Psoas muscle (tissue), 8 donors: ENCODE measurements around the gene REV3L. TPM values are rescaled to one million over a fixed set of nuclear protein-coding genes. Genes with fewer than 3 reads are reported as not detected.

Experiments
- ATAC-seq, 4 donors: fragments of 200-7000 bp; cut with Tn5 transposase; one replicate each; pipeline ENCODE4 v1.9.1; 2020; ENCODE audit warnings: moderate library complexity in 3 of 4, mild to moderate bottlenecking in 2 of 4
- DNase-seq, 2 donors: peaks; one replicate each; pipeline ENCODE4 v3.0.0-alpha.2; 2020
- H3K27ac ChIP-seq: fragments of 200-600 bp; one replicate; pipeline ENCODE4 v1.8.0; 2022
- H3K27me3 ChIP-seq, 3 donors: fragments of 200-600 bp in 1 of 3; one replicate each; pipeline versions ENCODE4 v1.6.1 to v1.8.0; 2013 to 2022; ENCODE audit warnings: low read length in 2 of 3, mild to moderate bottlenecking in 2 of 3, moderate library complexity in 1 of 3; ENCODE audit not compliant: insufficient read depth in 3 of 3
- H3K36me3 ChIP-seq, 2 donors: fragments of 200-600 bp in 1 of 2; one replicate each; pipeline versions ENCODE4 v1.6.1 to v1.8.0; 2013 to 2022; ENCODE audit warnings: low read depth in 1 of 2, mild to moderate bottlenecking in 1 of 2, moderate library complexity in 1 of 2; ENCODE audit not compliant: insufficient read depth in 1 of 2
- H3K4me1 ChIP-seq: fragments of 200-600 bp; one replicate; pipeline ENCODE4 v1.8.0; 2022
- H3K4me3 ChIP-seq: fragments of 200-600 bp; one replicate; pipeline ENCODE4 v1.8.0; 2022; ENCODE audit warnings: mild to moderate bottlenecking
- H3K9me3 ChIP-seq: fragments of 200-600 bp; one replicate; pipeline ENCODE4 v1.8.0; 2022
- CTCF ChIP-seq: fragments of 200-600 bp; IDR thresholded peaks from one replicate; pipeline ENCODE4 v1.8.0; 2022; ENCODE audit warnings: antibody characterized with exemption
- WGBS, 3 donors: extraction: QIAGEN DNeasy Blood & Tissue Kit; methylation state at CpG; one replicate each; pipeline versions ENCODE4 v1.1.6 to v1.1.7; 2013; 5-methylcytosine and 5-hydroxymethylcytosine counted together
- intact Hi-C, 2 donors: fragments of 100-400 bp; cut with DNase I; formaldehyde crosslinking; loops; one replicate each; pipeline versions ENCODE4 v1.11.0 to v1.14.2; 2022
- polyA plus RNA-seq, 3 donors: library from polyadenylated mRNA; stranded (reverse); fragments of 200-250 nt; gene quantifications; one replicate each; pipeline ENCODE4 v1.2.3, GENCODE V29; 2013
- total RNA-seq, 4 donors: library from RNA; stranded (reverse); fragmentation: NEBNext Ultra II Directional in 2 of 4; extraction: Animal tissue kit (Norgen Biotek cat#: 25700) in 2 of 4; gene quantifications; one replicate each; pipeline versions ENCODE4 v1.2.1 to v1.2.4, GENCODE V29; 2021 to 2023
- donor health status: healthy with polysubstance abuse.
- donor health status: DM: no; HTN: no; CAD: no; lungs with moderate emphysema.
- donor health status: Bipolar disorder and iron deficiency.
- donor health status: healthy.
- donor health status: DM: yes; HTN: yes; CAD: no.
- donor health status: DM: no; HTN: no; CAD: no.
- donor health status: DM: no; HTN: no; CAD: no.
- donor health status: DM: yes; HTN: yes; CAD: no.

REV3L gene
- total and polyA plus RNA-seq, 7 donors: 9.0 to 36.3 (median 18.8) TPM

- DNase-seq (no peak), ATAC-seq (no peak)
- peaks cover 12% of the 10 kb centered on the region for H3K4me1 ChIP-seq
- intact Hi-C loops: no loop called here
- no peak overlapping the region for H3K4me3 ChIP-seq
- no peaks in the 10 kb centered on the region for H3K27me3 ChIP-seq
- TF ChIP-seq CTCF: no peak
- H3K36me3 ChIP-seq: peaks cover 0 to 6% of the 10 kb centered on the region in 2 donors
- no peaks in the 10 kb centered on the region for H3K9me3 ChIP-seq
- no peak overlapping the region for H3K27ac ChIP-seq
- WGBS, 3 donors: 94 to 95% (median 95%) methylated on average over 3 of the region's 3 CpGs
These were observed 7.0 kb upstream of the REV3L start for GRCh38 chr6:111490067-111490466.

- H3K4me1 ChIP-seq: peaks cover 19% of the 10 kb centered on the region
- H3K4me3 ChIP-seq: no peak overlapping the region
- 83 to 92% (median 88%) methylated on average over 1 of the region's 1 CpG for WGBS, 3 donors
- peaks cover 0 to 6% of the 10 kb centered on the region in 2 donors for H3K36me3 ChIP-seq
- intact Hi-C loops: loop anchor here (5.0 kb wide), 2 partner anchors 50 to 65 kb away; no protein-coding TSS in a partner anchor
- peak overlapping the region; percentile 68 for H3K27ac ChIP-seq
- no peaks in the 10 kb centered on the region for H3K27me3 ChIP-seq
- no peak for TF ChIP-seq CTCF
- no peaks in the 10 kb centered on the region for H3K9me3 ChIP-seq
- ATAC-seq (no peak), DNase-seq (no peak)
These were observed 4.6 kb upstream of the REV3L start for GRCh38 chr6:111487661-111488060.

GRCh38 chr6:111486921-111487320, 3.9 kb upstream of the REV3L start:
- Histone ChIP-seq H3K4me1 (peaks cover 19% of the 10 kb centered on the region), H3K27ac (peak overlapping the region; percentile 68), H3K4me3 (no peak overlapping the region), H3K36me3 (peaks cover 0 to 6% of the 10 kb centered on the region in 2 donors), H3K27me3 (no peaks in the 10 kb centered on the region), H3K9me3 (no peaks in the 10 kb centered on the region)
- 33 to 78% (median 40%) methylated on average over 1 of the region's 1 CpG for WGBS, 3 donors
- ATAC-seq (peak in 1 of 4 donors; percentile 12), DNase-seq (no peak)
- TF ChIP-seq CTCF: no peak
- intact Hi-C loops: loop anchor here (5.0 kb wide), 2 partner anchors 50 to 65 kb away; no protein-coding TSS in a partner anchor

GRCh38 chr6:111486475-111486874, 3.5 kb upstream of the REV3L start:
- intact Hi-C loops: loop anchor here (5.0 kb wide), 2 partner anchors 51 to 66 kb away; no protein-coding TSS in a partner anchor
- H3K9me3 ChIP-seq: no peaks in the 10 kb centered on the region
- ATAC-seq: no peak
- no peak for DNase-seq
- H3K4me1 ChIP-seq: peaks cover 21% of the 10 kb centered on the region
- 61 to 93% (median 67%) methylated on average over 2 of the region's 2 CpGs for WGBS, 3 donors
- no peak overlapping the region for H3K4me3 ChIP-seq
- peak overlapping the region; percentile 68 for H3K27ac ChIP-seq
- no peaks in the 10 kb centered on the region for H3K27me3 ChIP-seq
- peaks cover 0 to 6% of the 10 kb centered on the region in 2 donors for H3K36me3 ChIP-seq
- TF ChIP-seq CTCF: no peak

- peaks cover 0 to 6% of the 10 kb centered on the region in 2 donors for H3K36me3 ChIP-seq
- ATAC-seq: no peak
- no peak overlapping the region for H3K4me3 ChIP-seq
- peak overlapping the region; percentile 98 for H3K27ac ChIP-seq
- no peak for TF ChIP-seq CTCF
- WGBS, 3 donors: 90 to 100% (median 98%) methylated on average over 1 of the region's 1 CpG
- no peaks in the 10 kb centered on the region for H3K27me3 ChIP-seq
- no peak for DNase-seq
- H3K4me1 ChIP-seq: peaks cover 32% of the 10 kb centered on the region
- intact Hi-C loops: loop anchor here (5.0 kb wide), 2 partner anchors 52 to 67 kb away; no protein-coding TSS in a partner anchor
- no peaks in the 10 kb centered on the region for H3K9me3 ChIP-seq
These were observed 2.3 kb upstream of the REV3L start for GRCh38 chr6:111485342-111485741.
